Measurements from ENCODE around the gene CENPX. TPM values are rescaled to one million over a fixed set of nuclear protein-coding genes. Genes with fewer than 3 reads are reported as not detected.

The CENPX gene
- total and polyA plus RNA-seq, 2 of the 13 experiments (the other 11 are each of a cell fraction or from before 2014, with no cell fraction given): 92.7 to 170 TPM

- TF ChIP-seq CERS6 (CRISPR knock-in tag; IDR thresholded peaks at IDR 0.05) (no peak), ZNF280B (CRISPR knock-in tag; IDR thresholded peaks at IDR 0.05; ENCODE audit: borderline replicate concordance) (0 out of 2 replicates have a peak, but pooled peaks have one; percentile 29), ZNF276 (CRISPR knock-in tag; IDR thresholded peaks at IDR 0.05; ENCODE audit: low read depth) (no peak), ZBTB4 (CRISPR knock-in tag; IDR thresholded peaks at IDR 0.05; ENCODE audit: borderline replicate concordance) (peak; percentile 94), NFIB (CRISPR knock-in tag; IDR thresholded peaks at IDR 0.05; ENCODE audit: borderline replicate concordance) (no peak), ZBTB34 (CRISPR knock-in tag; IDR thresholded peaks at IDR 0.05) (no peak), ZNF709 (CRISPR knock-in tag; IDR thresholded peaks at IDR 0.05) (no peak), GATAD2A (CRISPR knock-in tag; IDR thresholded peaks at IDR 0.05) (peak; percentile 47), TEAD2 (CRISPR knock-in tag; IDR thresholded peaks at IDR 0.05) (no peak), ZNF318 (CRISPR knock-in tag; IDR thresholded peaks at IDR 0.05) (peak; percentile 78; the same call in 1 of the 2 replicates)
These were observed 25.8 kb downstream of the CENPX start (continued) for GRCh38 chr17:81996757-81997441.

All from HepG2 (cell line).